Muscle layer of colon (tissue), 2 donors: Measurements from ENCODE around the gene CD244.

ENCODE experiments used
- H3K27ac ChIP-seq: one replicate; pipeline ENCODE4 v1.7.0; 2013; ENCODE audit warnings: low read depth, mild to moderate bottlenecking, low read length, moderate library complexity
- H3K27me3 ChIP-seq, 2 donors: one replicate each; pipeline ENCODE4 v1.7.0; 2013; ENCODE audit warnings: low read length in 2 of 2, mild to moderate bottlenecking in 2 of 2; ENCODE audit not compliant: insufficient read depth in 2 of 2, control insufficient read depth in 1 of 2
- H3K36me3 ChIP-seq: one replicate; pipeline ENCODE4 v1.7.0; 2013; ENCODE audit warnings: mild to moderate bottlenecking, low read length; ENCODE audit not compliant: insufficient read depth
- H3K4me1 ChIP-seq: one replicate; pipeline ENCODE4 v1.7.0; 2013; ENCODE audit warnings: mild to moderate bottlenecking, low read length; ENCODE audit not compliant: insufficient read depth
- H3K4me3 ChIP-seq, 2 donors: one replicate each; pipeline ENCODE4 v1.7.0; 2013; ENCODE audit warnings: low read length in 2 of 2, low read depth in 1 of 2, mild to moderate bottlenecking in 1 of 2, moderate library complexity in 1 of 2
- H3K9ac ChIP-seq: one replicate; pipeline ENCODE4 v1.7.0; 2013; ENCODE audit warnings: low read length
- H3K9me3 ChIP-seq: one replicate; pipeline ENCODE4 v1.7.0; 2013; ENCODE audit warnings: mild to moderate bottlenecking, low read length
- donor health status: abdominal sarcoma.
- donor health status: Adenocarcinoma of cecum.

CD244 gene

GRCh38 chr1:160806784-160807183 is 55.9 kb downstream of the CD244 start:
- Histone ChIP-seq H3K4me3 (no peak overlapping the region), H3K36me3 (no peaks in the 10 kb centered on the region), H3K27ac (no peak overlapping the region), H3K4me1 (no peaks in the 10 kb centered on the region), H3K9me3 (peaks cover 7% of the 10 kb centered on the region), H3K9ac (no peak overlapping the region), H3K27me3 (no peaks in the 10 kb centered on the region)

- no peak overlapping the region for H3K27ac ChIP-seq
- no peak overlapping the region for H3K9ac ChIP-seq
- no peaks in the 10 kb centered on the region for H3K4me1 ChIP-seq
- H3K27me3 ChIP-seq = no peaks in the 10 kb centered on the region
- H3K4me3 ChIP-seq = no peak overlapping the region
- H3K36me3 ChIP-seq = no peaks in the 10 kb centered on the region
- peaks cover 7% of the 10 kb centered on the region for H3K9me3 ChIP-seq
Observed at GRCh38 chr1:160806109-160806665, 56.5 kb downstream of the CD244 start.

GRCh38 chr1:160801836-160802580 is 60.7 kb downstream of the CD244 start:
- Histone ChIP-seq H3K27me3 (no peaks in the 10 kb centered on the region), H3K36me3 (no peaks in the 10 kb centered on the region), H3K4me3 (no peak overlapping the region), H3K9me3 (peaks cover 2% of the 10 kb centered on the region), H3K27ac (no peak overlapping the region), H3K4me1 (no peaks in the 10 kb centered on the region), H3K9ac (no peak overlapping the region)

- no peaks in the 10 kb centered on the region for H3K9me3 ChIP-seq
- no peak overlapping the region for H3K9ac ChIP-seq
- H3K27me3 ChIP-seq = no peaks in the 10 kb centered on the region
- H3K4me3 ChIP-seq = no peak overlapping the region
- H3K36me3 ChIP-seq = no peaks in the 10 kb centered on the region
- no peak overlapping the region for H3K27ac ChIP-seq
- no peaks in the 10 kb centered on the region for H3K4me1 ChIP-seq
Observed at GRCh38 chr1:160800645-160801408, 61.9 kb downstream of the CD244 start.

GRCh38 chr1:160800142-160800541 is 62.5 kb downstream of the CD244 start:
- Histone ChIP-seq H3K4me3 (no peak overlapping the region), H3K4me1 (no peaks in the 10 kb centered on the region), H3K9ac (no peak overlapping the region), H3K27me3 (no peaks in the 10 kb centered on the region), H3K9me3 (no peaks in the 10 kb centered on the region), H3K36me3 (no peaks in the 10 kb centered on the region), H3K27ac (no peak overlapping the region)

- Histone ChIP-seq H3K4me3 (no peak overlapping the region), H3K36me3 (no peaks in the 10 kb centered on the region), H3K4me1 (no peaks in the 10 kb centered on the region), H3K9ac (no peak overlapping the region), H3K9me3 (no peaks in the 10 kb centered on the region), H3K27ac (no peak overlapping the region), H3K27me3 (no peaks in the 10 kb centered on the region)
Observed at GRCh38 chr1:160799641-160800040, 63.0 kb downstream of the CD244 start.

- Histone ChIP-seq H3K4me3 (no peak overlapping the region), H3K4me1 (no peaks in the 10 kb centered on the region), H3K36me3 (no peaks in the 10 kb centered on the region), H3K9me3 (no peaks in the 10 kb centered on the region), H3K27ac (no peak overlapping the region), H3K9ac (no peak overlapping the region), H3K27me3 (no peaks in the 10 kb centered on the region)
Observed at GRCh38 chr1:160798439-160798838, 64.2 kb downstream of the CD244 start.

- H3K27ac ChIP-seq = no peak overlapping the region
- H3K9me3 ChIP-seq = no peaks in the 10 kb centered on the region
- no peak overlapping the region for H3K9ac ChIP-seq
- no peaks in the 10 kb centered on the region for H3K27me3 ChIP-seq
- H3K4me3 ChIP-seq = no peak overlapping the region
- no peaks in the 10 kb centered on the region for H3K4me1 ChIP-seq
- no peaks in the 10 kb centered on the region for H3K36me3 ChIP-seq
Observed at GRCh38 chr1:160797861-160798273, 64.8 kb downstream of the CD244 start.

GRCh38 chr1:160797271-160797709 is 65.4 kb downstream of the CD244 start:
- H3K9me3 ChIP-seq = no peaks in the 10 kb centered on the region
- no peak overlapping the region for H3K9ac ChIP-seq
- H3K4me1 ChIP-seq = no peaks in the 10 kb centered on the region
- no peaks in the 10 kb centered on the region for H3K27me3 ChIP-seq
- no peaks in the 10 kb centered on the region for H3K36me3 ChIP-seq
- no peak overlapping the region for H3K4me3 ChIP-seq
- H3K27ac ChIP-seq = no peak overlapping the region

- Histone ChIP-seq H3K9me3 (no peaks in the 10 kb centered on the region), H3K36me3 (no peaks in the 10 kb centered on the region), H3K9ac (no peak within 1 kb of the TSS), H3K27ac (no peak within 1 kb of the TSS), H3K4me1 (no peaks in the 10 kb centered on the region), H3K27me3 (no peaks in the 10 kb centered on the region), H3K4me3 (no peak within 1 kb of the TSS)
Observed at GRCh38 chr1:160795951-160796383, 66.7 kb downstream of the CD244 start, which contains the start of gene LY9. Gene LY9, plus strand, starts transcription at chr1:160796174. Its CDS starts 14 bp downstream, at chr1:160796188.

- Histone ChIP-seq H3K27me3 (no peaks in the 10 kb centered on the region), H3K36me3 (no peaks in the 10 kb centered on the region), H3K9me3 (no peaks in the 10 kb centered on the region), H3K4me3 (no peak overlapping the region), H3K27ac (no peak overlapping the region), H3K9ac (no peak overlapping the region), H3K4me1 (no peaks in the 10 kb centered on the region)
Observed at GRCh38 chr1:160794376-160794775, 68.3 kb downstream of the CD244 start.
